ENCODE results near the gene CDK5RAP2.
"Not testable (repeated sequence)": the region's sequence is repeated elsewhere in the genome, so short reads cannot be mapped to it uniquely, and the experiment has no call there.

Gene CDK5RAP2

DNA sequence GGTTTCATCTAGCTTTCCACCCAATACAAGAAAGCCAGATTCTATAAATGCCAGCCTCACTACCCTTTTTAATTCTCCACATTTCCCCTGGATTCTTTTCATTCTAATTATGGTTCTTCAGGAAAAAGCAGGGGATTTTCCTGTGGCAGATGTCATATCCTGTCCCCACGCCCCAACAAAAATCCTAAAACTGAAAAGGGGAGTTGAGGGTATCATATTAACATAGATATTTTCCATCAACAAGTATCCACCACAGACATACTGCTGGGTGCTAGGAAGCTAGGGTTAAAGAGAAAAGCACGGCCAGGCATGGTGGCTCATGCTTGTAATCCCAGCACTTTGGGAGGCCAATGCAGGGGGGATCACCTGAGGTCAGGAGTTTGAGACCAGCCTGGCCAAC lies 38.0 kb downstream of the CDK5RAP2 start:
- no peak for DNase-seq

DNA sequence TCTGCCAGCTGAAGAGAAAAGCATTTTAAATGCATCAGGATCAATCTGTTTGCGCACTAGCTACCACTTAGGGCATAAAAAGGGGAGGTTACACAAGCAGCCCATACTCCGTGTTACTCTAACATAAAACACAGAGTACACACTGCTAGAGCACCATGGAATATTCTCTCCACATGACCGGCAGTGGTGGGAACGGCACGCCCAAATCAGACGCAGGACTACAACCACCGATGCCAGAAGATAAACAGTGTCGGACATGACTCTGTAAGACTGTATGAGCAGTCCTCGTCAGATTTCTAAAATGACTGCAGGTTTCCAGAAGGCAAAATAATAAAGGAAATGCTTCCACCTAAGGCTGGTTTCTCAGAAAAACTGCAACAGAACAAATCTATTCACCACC lies 40.0 kb downstream of the CDK5RAP2 start:
- no peak for DNase-seq

DNA sequence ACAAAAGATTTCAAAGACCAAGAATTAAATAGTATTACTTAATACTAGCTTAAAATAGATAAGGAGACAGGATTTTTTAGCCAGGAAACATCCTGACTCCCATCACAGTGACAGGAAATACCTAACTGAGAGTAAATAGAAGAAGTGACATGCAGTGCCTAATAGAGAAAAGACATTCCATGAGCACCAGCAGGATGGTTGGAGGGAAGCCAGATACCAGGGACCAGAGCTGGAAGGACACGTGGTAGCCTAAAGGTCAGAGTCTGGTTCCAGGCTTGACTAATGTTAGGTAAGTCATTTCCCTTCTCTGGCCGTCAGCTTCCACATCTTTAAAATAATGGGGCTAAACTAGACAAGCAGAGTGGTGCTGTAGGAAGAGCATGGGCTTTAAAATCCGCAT lies 41.6 kb downstream of the CDK5RAP2 start:
- no peak for DNase-seq

DNA sequence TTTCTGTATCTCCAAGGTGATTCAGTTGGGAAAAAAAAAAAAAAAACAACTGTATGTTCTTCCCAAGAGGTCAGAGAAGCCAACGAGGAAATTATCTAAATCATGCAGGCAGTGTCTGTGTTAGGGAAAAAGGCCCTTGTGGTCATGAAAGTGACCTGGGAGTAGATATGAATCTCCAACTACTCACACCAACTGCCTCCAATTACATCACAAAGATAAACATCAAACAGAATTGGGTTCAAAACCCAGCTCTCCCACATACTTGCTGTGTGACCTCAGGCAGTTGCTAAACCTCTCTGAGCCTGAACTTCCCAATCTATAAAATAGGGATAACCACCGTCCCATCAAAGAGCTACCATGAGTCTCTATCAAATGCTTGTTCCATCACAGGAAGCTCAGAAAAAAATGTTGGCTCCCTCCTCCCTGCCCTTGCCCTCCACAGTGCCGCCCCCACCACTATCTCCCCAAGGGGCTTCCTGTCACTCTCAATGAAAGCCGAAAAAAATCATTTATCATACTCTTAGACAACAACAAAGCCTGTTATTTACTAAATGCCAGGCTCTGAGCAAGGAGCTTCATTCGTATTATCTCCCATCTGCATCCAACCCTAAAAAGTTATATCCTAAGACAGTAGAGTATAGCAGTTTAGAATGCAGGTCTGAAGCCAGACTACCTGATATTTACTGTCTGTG lies 42.9 kb downstream of the CDK5RAP2 start:
- no peak for DNase-seq

DNA sequence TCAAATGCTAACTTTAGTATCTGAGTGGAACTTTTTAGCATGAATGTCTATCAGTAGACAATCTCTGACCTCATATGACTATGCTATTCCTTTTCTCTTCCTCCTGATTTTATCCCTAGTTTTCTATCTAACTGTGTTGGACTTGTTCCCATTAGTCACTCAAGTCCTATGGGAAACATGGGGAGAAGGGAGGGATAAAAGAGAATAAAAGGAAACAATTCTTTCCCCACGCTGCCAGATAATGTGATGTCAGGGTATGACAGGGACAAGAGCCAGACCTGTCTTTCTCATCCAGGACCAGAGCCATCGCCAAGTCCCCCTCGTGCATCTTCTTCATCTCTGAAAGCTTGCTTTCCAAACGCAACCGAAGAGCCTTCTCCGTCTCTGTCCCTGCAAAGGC lies 43.9 kb downstream of the CDK5RAP2 start:
- no peak for DNase-seq

DNA sequence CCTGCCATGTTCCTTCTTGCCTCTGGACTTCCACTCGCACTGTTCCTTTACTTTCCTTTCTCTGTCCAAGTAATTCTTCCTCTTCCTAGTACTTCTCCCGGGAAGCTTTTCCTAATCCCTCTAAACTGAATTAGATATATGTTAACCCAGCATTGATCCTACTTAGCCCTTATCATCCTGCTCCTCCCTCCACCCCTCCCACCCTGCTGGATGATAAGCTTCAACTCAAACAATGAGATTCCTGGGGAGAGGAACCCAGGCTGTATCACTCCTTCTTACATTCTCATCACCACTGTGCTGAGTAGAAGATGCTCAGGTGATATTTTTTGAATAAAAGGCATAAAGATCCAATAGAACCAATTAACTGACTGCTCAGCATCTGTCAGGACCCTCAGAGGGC lies 45.7 kb downstream of the CDK5RAP2 start:
- DNase-seq = no peak

DNA sequence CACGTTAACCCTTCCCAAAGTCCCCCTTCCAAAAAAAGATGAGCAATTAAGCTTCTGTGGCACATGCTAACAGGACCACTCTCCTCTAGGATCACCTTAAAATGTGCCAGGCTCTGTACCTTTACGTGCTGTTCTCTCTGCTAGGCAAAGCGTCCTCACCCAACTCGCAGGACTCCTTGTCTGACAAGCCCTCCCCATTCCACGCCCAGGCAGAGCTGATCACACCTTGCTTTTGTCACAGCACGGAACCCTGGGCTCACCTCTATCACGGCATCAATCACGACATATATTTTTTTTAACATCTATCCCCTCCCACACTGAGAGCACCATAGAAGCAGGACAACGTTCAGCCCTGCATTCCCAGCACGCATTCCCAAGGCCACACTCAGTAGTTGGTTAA lies 47.1 kb downstream of the CDK5RAP2 start:
- no peak for DNase-seq

DNA sequence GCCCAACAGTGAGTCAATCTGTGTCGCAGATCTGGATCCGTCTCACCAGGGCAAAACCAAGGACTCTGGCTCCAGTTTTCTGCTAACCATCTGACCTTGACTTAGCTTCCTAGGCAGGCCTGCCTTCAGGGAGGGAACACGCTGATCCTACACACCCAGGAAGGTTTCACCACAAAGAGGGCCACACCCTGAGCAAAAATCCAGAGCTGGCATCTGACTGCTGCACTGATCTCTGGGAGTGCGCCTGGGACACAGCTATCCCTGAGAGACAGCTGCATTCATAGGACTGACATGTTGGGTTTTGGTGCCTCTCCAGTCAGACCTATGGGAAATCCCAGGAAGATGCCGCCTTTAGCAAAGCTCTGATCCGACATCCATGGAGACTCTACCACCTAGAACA lies 47.5 kb downstream of the CDK5RAP2 start:
- no peak for DNase-seq

DNA sequence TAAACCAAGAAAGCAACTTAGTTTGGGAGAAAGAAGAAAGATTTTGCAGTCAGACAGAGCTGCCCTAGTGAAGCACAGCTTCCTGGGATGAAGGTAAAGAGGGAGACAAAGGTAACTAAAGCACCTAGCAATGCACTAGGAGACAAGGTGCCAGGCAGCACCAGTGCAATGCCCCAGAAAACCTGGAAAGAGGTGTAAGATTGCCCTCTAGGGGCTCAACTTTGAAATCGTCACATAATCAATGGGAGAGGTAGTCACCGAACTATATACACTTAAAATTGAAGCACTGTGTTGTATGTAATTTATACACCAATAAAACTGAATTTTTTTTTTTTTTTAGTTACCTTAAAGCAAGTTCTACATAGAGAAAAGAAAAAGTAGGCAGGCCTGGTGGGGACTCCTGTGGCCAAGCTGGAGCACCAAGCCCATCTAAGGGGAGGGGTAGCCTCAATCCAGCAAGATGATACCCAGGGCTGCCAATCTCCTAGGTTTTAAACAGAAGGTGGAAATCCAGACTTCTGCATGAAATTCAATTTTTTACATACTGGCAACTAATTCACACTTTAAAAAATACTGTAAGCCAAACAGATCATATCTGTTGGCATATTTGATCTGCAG lies 48.2 kb downstream of the CDK5RAP2 start:
- DNase-seq = no peak

DNA sequence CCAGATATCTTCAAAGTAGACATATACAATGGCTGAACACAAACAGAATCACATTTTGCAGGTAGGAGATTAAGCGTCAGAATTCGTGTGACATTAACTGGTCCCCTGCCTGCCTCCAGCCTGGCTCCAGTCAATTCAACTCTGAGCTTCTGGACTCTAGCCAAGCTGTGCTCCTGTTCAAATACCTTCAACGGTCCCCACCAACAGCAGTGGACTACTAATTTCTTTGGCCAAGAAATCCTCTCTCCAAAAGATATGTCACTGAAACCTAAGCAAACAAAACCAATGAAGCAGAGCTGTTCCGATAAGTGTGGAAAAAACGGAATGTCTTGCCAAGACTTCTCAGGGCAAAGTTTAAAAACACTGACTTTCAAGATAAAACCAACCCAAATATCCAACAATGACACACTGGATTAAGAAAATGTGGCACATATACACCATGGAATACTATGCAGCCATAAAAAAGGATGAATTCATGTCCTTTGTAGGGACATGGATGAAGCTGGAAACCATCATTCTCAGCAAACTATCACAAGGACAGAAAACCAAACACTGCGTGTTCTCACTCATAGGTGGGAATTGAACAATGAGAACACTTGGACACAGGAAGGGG lies 49.6 kb downstream of the CDK5RAP2 start:
- DNase-seq = not testable (repeated sequence)

DNA sequence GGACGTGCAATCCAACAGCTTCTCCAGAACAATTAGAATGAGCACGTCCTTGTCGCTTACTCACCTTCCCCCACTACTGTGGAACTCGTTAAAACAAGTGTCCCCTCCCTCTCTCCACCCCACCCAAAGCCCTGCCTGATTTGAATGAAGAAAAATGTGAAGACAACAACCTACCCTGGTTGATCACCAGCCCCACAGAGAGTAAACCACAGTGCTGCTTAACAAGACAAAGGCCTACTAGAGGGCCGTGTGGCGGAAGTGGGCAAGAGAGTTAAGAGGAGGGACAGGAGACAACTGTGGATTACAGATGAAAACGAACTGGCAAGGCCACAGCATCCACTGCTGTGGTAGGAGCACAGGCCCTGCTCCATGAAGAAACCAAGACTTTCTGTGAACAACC lies 51.1 kb downstream of the CDK5RAP2 start:
- DNase-seq = no peak

DNA sequence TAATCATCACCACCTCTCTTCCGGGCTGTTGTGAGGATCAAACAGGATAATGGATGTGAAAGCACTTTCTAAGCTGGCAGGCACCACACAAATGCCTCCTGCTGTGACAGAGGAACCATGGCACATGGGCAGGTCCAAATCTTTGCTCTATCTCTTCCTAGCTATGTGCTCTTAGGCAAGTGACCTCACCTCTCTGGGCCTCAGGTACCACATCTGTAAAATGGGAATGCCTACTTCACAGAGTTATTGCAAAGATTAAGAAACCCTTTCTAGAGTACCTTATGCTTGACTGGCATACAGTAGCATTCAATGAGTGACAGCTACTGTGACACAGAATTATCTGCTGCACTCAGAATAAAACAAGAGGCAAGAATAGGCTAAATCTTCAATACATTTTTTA lies 51.6 kb downstream of the CDK5RAP2 start:
- DNase-seq = no peak

DNA sequence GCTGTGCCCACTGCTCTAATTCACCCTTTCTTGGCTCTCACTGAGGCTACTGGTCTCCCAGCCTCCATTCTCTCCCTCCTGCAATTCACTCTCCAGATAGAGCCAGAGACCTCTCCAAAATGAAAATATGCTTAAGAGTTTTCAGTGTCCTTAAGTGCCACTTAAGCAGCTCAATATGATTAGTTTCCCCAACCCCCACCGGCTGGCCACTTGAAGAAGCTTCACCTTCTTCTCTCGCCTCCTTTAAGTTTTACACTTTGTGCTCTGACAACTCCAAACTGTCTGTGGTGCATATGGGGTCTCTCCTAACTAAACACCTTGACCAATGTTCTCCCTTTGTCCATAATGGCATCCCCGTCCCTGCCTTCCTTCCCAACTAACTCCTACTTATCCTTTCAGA lies 53.4 kb downstream of the CDK5RAP2 start:
- DNase-seq = no peak

DNA sequence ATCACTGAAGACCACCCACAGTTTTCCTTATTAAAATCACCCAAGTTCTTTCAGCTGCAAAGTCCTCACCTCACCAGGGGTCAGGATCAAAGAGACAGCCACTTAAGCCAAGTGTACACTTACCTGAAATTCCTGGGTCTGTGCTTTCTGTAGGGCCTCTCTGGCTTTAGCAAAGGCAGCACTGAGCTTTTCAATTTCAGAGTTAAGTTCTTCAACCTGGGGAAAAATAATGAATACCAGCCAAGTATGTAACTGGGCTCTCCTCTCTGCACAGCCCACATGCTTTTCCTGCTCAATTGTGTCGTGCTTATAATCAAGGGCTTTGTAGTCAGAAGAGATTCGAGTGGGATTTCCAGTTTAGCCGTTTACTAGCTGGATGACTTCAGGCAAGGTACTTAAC lies 55.1 kb downstream of the CDK5RAP2 start:
- DNase-seq = no peak

DNA sequence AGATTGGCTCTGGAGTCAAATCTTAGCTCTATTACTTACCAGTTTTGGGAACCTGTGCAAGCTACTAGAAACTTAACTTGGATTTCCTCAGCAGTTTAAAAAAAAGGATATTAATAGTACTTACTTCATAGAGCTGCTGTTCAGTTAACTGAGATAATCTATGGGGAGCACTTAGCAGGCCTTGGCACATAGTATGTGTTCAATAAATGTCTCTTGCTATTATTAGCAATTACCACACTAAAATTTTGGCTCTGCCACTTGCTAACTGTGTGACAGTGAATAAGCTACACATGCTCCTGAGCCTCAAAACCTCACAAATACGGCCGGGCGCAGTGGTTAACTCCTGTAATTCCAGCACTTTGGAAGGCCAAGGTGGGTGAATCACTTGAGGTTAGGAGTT lies 55.9 kb downstream of the CDK5RAP2 start:
- DNase-seq = no peak

DNA sequence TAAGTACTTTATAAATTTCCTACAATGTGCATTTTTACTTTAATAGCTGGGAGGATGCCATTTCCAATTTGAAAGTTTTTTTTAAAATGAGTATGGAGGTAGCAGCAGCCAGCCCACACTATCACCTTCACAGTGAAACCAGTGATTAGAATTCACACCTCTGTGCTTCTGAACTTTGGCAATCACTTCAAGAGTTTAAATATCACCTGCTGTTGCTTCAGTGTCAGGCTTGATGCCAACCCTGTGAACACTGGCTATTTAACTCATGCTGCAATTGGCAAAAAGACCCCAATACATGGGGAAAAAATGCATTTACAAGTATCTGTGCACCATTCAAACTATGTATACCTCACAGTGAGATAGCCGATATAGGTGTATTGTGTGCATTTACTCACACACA lies 57.4 kb downstream of the CDK5RAP2 start:
- no peak for DNase-seq

DNA sequence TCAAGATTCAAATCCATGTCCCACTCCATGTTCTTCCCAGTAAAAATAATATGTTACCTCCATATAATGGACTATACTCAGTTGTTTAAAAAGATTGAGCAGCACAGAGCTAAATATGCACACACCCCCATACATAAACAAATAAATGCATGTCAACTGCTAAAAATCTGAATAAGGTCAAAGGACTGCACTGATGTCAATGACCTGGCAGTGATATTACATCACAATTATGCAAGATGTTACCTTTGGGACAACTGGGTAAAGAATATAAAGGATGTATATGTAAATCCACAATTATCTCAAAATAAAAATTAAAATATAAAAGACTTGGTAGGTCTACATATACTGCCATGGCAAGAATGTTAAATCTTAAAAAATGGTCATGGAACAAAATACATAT lies 57.9 kb downstream of the CDK5RAP2 start:
- no peak for DNase-seq

DNA sequence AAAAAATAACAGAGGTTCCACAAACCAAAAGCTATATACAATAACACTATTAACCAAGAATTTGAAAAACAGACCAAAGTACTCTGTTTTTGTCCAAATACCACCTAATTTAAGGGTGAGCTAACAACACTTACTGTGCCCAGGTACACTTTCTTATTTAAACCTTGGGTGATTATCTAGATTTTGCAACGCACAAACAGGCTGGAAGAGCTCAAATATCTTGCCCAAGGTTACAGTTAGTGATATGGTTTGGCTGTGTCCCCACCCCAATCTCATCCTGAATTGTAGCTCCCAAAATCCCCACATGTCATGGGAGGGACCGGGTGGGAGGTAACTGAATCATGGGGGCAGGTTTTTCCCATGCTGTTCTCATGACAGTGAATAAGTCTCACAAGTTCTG lies 58.9 kb downstream of the CDK5RAP2 start:
- no peak for DNase-seq

DNA sequence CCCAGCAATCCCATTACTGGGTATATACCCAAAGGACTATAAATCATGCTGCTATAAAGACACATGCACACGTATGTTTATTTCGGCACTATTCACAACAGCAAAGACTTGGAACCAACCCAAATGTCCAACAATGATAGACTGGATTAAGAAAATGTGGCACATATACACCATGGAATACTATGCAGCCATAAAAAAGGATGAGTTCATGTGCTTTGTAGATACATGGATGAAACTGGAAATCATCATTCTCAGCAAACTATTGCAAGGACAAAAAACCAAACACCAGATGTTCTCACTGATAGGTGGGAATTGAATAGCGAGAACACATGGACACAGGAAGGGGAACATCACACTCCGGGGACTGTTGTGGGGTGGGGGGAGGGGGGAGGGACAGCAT lies 64.0 kb downstream of the CDK5RAP2 start:
- DNase-seq = not testable (repeated sequence)

DNA sequence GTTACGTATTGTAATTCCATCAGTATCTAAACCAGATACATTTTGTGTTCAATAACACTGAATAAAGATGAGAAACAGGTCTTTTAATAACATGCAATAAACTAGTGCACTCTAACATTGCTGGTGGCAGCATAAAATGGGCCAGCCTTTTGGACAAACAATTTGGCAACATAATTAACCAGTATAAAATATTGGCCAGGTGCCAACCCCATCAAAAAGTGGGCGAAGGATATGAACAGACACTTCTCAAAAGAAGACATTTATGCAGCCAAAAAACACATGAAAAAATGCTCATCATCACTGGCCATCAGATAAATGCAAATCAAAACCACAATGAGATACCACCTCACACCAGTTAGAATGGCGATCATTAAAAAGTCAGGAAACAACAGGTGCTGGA lies 64.5 kb downstream of the CDK5RAP2 start:
- DNase-seq = not testable (repeated sequence)

DNA sequence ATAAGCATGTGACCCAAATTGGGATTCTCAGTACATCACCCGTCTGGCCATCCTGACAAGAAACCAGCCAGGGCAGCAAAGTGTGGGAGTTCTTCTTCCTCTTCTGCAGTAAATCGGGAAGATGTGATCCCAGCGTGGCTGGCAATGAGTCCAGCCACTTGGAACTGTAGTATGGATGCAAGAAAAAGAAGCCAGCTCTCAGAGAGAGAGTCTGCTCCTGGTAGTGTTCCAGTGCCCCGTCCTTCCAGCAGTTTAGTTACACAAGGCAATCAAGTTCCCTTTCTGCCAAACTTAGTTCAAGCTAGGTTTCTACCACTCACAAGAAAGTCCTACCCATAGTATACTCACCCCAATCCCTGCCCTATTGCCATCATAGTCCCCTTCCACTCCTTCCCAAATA lies 65.6 kb downstream of the CDK5RAP2 start:
- DNase-seq = no peak

DNA sequence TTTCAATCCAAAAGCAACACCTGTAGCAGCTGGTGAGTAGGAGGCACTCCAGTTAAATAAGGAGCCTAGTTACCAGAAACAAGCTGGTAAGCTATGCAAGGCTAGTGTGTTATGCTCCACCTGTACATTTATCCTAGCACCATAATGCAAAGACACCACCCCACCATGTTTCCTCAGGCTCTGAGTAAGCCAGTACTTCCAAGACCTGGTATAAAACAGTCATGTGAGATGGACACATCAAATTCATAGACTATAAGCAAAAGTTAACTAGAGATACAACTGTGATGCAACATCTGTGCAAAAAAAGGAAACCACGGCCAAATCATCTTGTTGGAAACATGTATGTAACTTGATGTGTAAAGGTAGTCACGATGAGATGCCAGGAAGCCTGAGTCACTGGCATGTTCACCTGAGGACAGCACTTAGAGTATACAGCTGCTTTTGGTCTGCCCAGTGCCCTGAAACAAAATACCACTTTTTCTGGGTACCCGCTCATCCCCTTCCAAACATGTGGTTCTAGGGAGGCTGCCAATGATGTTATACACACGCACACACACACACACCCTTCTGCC lies 66.1 kb downstream of the CDK5RAP2 start:
- DNase-seq = no peak

DNA sequence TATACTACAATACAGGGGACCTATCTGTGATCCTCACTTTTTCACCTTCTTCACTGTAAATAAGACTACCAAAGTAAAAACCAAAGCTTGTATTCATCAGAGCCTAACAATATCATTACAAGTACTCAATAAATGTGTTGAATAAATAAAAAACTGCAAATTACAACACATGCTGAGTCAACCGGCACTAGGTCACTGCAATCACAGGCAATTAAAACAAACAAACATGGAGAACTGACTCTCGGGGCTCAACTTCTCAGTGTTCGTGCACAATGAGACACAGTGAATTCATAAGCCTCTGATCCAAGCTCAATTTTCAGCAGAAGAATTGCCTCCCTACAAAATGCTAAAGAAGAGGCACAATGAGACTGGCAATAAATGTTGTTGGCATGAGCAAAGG lies 69.2 kb downstream of the CDK5RAP2 start:
- no peak for DNase-seq

DNA sequence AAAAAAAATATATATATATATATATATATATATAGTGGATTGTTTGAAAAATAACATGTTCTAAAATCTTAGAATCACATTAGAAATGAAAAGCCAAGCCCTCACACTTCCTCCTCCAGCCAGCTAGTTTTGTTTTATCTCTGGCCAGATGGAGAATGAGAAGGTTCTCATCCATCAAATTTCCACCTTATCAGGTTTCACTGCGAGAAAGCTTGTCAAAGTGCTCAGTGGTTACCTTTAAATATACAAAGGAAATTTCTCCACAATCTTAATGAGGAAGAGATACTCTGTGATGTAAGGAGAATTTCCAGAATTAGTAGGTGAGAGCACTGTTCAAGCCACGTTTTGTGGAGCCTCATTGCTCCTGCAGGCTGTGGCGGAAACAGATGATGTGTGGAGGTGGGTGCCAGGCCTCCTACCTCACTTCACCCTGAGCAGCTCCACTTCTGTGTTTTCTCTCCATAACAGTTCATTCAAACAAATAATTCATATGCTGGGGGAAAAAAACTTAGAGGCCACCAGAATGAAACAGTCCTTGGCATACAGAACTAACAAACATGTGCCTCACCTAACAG lies 71.9 kb downstream of the CDK5RAP2 start:
- no peak for DNase-seq

Data from activated CD8-positive, alpha-beta memory T cell treated with anti-CD3 and anti-CD28 coated beads, Interleukin-2, amount 50 U/mL, for 48 hours (primary cell).